Glutamatergic neuron (in vitro differentiated cells): ENCODE measurements around the gene TNNT3. TPM values are rescaled to one million over a fixed set of nuclear protein-coding genes. Genes with fewer than 3 reads are reported as not detected.

Experiments used
- DNase-seq: peaks from one replicate; pipeline ENCODE4 v3.0.0; 2022
- H3K27ac Mint-ChIP-seq: one replicate; pipeline ENCODE4 v1.8.0; 2020; ENCODE audit warnings: mild to moderate bottlenecking, mixed read lengths, inconsistent platforms; ENCODE audit not compliant: unreplicated experiment
- H3K27me3 Mint-ChIP-seq: one replicate; pipeline ENCODE4 v1.8.0; 2020; ENCODE audit warnings: mild to moderate bottlenecking, moderate library complexity, mixed read lengths, inconsistent platforms; ENCODE audit not compliant: unreplicated experiment
- H3K36me3 Mint-ChIP-seq: one replicate; pipeline ENCODE4 v1.8.0; 2020; ENCODE audit warnings: mild to moderate bottlenecking, mixed read lengths, inconsistent platforms; ENCODE audit not compliant: unreplicated experiment
- H3K4me1 Mint-ChIP-seq: one replicate; pipeline ENCODE4 v1.8.0; 2020; ENCODE audit warnings: mild to moderate bottlenecking, low read depth, mixed read lengths, inconsistent platforms; ENCODE audit not compliant: unreplicated experiment
- H3K4me3 Mint-ChIP-seq: one replicate; pipeline ENCODE4 v1.8.0; 2020; ENCODE audit warnings: mild to moderate bottlenecking, mixed read lengths, inconsistent platforms; ENCODE audit not compliant: unreplicated experiment
- H3K9me3 Mint-ChIP-seq: one replicate; pipeline ENCODE4 v1.8.0; 2020; ENCODE audit warnings: mild to moderate bottlenecking, moderate library complexity, mixed read lengths, inconsistent platforms; ENCODE audit not compliant: unreplicated experiment
- total RNA-seq: library from RNA; stranded (reverse); fragmentation: NEBNext Ultra II Directional; extraction: Animal tissue kit (Norgen Biotek cat#: 25700); gene quantifications from one replicate; pipeline ENCODE4 v1.2.1, GENCODE V29; 2021; ENCODE audit not compliant: unreplicated experiment
- TF ChIP-seq, protein P1 (sequence below): fragments of 200-600 bp; sonication (generic); IDR thresholded peaks from one replicate; pipeline ENCODE4 v1.5.0; 2021; ENCODE audit not compliant: partially characterized antibody, unreplicated experiment

The TNNT3 gene
- total RNA-seq, 1 donor from 2014 or later, result not detected

DNA sequence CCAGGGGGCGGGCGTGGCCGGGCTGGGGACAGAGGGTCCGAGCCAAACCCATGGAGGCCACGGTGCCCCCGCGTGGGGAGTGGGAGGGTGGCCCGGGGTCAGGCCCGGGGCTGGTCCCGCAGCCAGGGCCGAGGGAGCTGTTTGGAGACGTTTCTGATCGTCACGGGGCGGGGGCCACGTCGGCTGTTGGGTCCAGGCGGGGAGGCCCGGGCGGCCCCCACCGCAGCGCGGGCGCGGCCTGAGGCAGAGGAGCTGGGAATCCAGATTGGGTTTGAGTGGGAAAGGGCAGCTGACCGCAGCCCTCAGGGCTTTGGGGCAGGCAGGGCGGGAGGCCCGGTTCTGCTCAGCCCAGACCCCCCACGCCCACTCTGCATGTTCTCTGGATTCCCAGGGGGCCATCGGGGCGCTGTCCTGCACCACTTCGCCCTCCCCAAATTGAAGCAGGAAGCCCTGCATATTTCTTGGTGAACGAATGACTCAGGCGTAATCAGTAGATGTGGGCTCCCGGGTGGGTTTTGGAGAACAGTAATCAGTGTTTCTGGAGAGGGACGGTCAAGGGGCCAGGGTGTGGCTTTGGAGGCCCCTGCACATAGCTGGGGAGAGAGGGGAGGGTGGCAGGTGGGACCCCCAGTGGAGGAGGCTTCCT lies 28.2 kb downstream of the TNNT3 start:
- no peaks in the 10 kb centered on the region for H3K27me3 Mint-ChIP-seq
- peaks cover 1% of the 10 kb centered on the region for H3K4me1 Mint-ChIP-seq
- peaks cover 2% of the 10 kb centered on the region for H3K9me3 Mint-ChIP-seq
- no peaks in the 10 kb centered on the region for H3K36me3 Mint-ChIP-seq
- no peak overlapping the region for H3K27ac Mint-ChIP-seq
- no peak for DNase-seq
- H3K4me3 Mint-ChIP-seq, result no peak overlapping the region
- TF ChIP-seq, protein P1, sequence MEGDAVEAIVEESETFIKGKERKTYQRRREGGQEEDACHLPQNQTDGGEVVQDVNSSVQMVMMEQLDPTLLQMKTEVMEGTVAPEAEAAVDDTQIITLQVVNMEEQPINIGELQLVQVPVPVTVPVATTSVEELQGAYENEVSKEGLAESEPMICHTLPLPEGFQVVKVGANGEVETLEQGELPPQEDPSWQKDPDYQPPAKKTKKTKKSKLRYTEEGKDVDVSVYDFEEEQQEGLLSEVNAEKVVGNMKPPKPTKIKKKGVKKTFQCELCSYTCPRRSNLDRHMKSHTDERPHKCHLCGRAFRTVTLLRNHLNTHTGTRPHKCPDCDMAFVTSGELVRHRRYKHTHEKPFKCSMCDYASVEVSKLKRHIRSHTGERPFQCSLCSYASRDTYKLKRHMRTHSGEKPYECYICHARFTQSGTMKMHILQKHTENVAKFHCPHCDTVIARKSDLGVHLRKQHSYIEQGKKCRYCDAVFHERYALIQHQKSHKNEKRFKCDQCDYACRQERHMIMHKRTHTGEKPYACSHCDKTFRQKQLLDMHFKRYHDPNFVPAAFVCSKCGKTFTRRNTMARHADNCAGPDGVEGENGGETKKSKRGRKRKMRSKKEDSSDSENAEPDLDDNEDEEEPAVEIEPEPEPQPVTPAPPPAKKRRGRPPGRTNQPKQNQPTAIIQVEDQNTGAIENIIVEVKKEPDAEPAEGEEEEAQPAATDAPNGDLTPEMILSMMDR, result no peak

DNA sequence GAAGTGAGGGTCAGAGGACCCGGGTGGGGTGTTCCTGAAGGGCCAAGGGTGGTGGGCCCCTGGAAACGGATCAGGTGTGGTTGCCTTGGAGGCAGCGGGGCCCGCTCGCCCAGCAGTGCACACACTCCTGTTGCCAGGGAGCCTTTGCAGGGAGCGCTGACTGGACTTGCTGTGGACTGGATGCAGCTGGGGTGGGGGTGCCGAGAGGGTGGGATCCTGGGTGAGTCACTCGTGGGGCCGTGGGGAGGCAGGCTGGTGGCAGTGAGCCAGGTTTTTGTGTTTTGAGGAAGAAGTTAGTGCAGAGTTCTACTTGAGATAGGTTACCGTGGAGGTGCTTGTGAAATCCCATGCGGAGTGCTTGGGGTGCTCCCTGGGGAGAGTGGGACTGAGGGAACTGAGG lies 28.9 kb downstream of the TNNT3 start:
- TF ChIP-seq, protein P1, result no peak
- H3K4me1 Mint-ChIP-seq, result no peaks in the 10 kb centered on the region
- no peaks in the 10 kb centered on the region for H3K9me3 Mint-ChIP-seq
- H3K4me3 Mint-ChIP-seq, result no peak overlapping the region
- H3K27ac Mint-ChIP-seq, result no peak overlapping the region
- no peaks in the 10 kb centered on the region for H3K27me3 Mint-ChIP-seq
- DNase-seq, result no peak
- H3K36me3 Mint-ChIP-seq, result no peaks in the 10 kb centered on the region

DNA sequence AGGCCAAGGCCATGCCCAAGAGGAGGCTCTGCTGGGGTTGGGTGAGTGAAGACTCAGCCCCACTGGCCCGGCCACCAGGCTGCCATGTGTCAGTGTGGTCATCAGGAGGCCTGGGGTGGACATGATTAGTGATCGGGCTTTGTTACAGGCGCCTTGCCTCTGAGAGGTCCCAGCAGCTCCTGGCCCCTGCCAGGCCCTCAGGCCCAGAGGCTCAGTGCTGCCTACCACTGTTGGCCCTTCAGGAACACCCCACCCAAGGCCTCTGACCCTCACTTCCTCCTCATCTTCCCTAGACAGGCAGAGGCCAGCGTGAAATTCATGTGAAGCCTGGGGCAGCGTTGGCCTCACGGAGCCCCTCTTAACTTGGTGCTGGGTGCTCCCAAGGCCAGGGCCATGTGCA lies 29.8 kb downstream of the TNNT3 start:
- Mint-ChIP-seq H3K4me1 (no peaks in the 10 kb centered on the region), H3K4me3 (no peak overlapping the region), H3K27me3 (no peaks in the 10 kb centered on the region), H3K36me3 (no peaks in the 10 kb centered on the region), H3K27ac (no peak overlapping the region), H3K9me3 (no peaks in the 10 kb centered on the region)
- TF ChIP-seq, protein P1, result no peak
- DNase-seq, result no peak

DNA sequence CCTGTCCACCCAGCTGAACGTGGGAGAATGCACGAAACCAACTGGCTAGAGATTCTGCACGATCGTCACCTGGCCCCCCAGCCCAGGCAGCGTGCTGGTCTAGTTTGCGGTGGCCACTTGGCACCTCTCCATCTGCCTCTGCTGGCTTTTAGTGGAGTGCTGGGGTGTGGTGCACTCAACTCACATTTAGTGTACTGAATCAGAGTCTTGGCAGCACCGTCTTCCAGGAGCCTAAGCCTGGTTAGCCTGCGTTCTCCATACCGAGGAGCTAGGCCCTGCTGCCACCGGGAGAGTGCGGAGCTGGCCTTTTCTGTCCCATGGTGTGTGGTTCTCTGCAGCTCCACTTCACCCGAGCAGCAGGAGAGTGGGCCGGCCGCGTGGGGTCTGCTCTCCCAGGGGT lies 30.4 kb downstream of the TNNT3 start:
- Mint-ChIP-seq H3K36me3 (no peaks in the 10 kb centered on the region), H3K4me3 (no peak overlapping the region), H3K9me3 (no peaks in the 10 kb centered on the region), H3K27me3 (no peaks in the 10 kb centered on the region), H3K4me1 (no peaks in the 10 kb centered on the region), H3K27ac (no peak overlapping the region)
- TF ChIP-seq, protein P1, result no peak
- no peak for DNase-seq

DNA sequence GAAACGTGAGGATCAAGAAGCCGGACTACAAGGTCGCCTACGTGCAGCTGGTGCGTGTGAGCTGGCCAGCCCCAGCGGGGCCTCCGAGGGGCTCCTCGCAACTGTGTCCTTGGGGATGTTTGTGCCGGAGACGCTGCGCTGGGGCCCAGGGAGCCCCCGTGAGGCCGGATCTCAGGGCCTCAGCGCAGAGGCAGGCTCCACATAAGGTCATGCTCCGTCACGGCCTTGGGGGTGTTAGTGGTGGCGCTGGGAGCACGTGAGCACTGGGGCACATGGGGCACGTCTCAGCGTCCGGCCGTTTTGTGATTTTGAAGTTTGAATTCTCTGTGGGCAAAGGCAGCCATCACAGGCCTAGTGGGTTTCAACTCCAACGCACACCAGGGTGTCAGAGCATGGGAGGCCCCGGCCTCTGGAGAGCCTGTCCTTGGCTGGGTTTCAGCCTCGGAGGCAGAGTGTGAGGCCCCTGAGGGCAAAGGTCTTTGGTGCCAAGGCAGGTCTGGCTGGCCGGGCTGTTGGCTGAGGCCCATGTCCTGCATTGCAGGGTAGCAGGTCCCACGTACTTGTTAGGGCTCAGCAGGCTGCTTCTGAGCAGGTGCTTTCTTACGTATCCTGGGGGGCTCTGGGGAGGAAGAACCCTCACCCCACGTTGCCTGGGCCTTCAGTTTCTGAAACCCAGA lies 33.4 kb downstream of the TNNT3 start:
- no peak for DNase-seq
- TF ChIP-seq, protein P1, result no peak
- no peaks in the 10 kb centered on the region for H3K36me3 Mint-ChIP-seq
- H3K4me1 Mint-ChIP-seq, result no peaks in the 10 kb centered on the region
- no peaks in the 10 kb centered on the region for H3K9me3 Mint-ChIP-seq
- H3K27ac Mint-ChIP-seq, result no peak overlapping the region
- no peak overlapping the region for H3K4me3 Mint-ChIP-seq
- no peaks in the 10 kb centered on the region for H3K27me3 Mint-ChIP-seq
